Measurements from ENCODE around the gene CDC25C. TPM values are rescaled to one million over a fixed set of nuclear protein-coding genes. Genes with fewer than 3 reads are reported as not detected.

The CDC25C gene
- 2.1 TPM for total RNA-seq

DNA sequence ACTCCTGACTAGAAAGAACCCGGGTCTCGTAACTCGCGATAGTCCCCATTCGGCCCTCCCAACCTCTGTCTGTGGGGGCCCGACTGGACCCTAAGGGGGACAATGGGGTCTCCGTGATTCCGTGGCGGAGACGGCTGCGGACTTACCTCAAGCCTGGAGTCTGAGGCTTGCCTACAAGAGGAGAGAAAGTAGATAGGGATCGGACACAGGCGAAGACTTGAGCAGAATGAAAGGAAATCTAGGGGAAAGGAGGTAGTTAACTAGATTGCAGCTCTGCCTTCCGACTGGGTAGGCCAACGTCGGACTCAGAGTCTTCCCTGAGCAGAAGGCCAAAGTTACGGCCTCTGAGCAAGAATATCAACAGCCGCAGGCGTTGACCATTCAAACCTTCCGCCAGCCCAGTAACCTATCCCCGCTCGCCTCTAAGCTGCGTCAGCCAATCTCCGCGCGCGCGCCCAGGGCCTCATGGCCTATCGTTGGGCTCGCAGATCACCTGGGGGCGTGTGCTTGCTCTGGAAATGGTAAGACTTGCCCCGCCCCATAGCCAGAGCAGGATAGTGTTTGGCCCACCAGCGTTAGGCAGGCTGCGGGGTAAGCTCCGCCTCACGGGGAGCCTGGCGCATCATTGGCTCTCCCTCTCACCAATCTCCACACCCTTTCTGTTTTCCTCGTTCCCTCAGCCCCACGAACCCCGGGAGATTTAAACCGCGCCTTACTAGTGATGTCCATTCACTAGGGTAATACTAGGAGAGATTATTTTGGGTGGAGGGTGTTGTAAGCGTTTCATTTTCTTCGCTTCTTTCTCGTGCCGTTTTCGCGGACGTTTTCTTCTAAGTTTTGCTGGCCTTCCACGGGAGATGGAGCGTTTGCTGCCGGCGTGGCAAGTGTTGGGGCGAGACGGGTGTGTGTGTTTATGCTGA lies at the start of gene CDC25C:
Gene CDC25C, minus strand, starts transcription at position 356 of the 920 bp plus-strand sequence. CDS start 624 bp downstream, outside the sequence.

GRCh38 chr5:138352071-138352721 lies 20.6 kb upstream of the CDC25C start, which contains the start of gene KDM3B:
Gene KDM3B, plus strand, starts transcription at chr5:138352685. Its CDS starts 111 bp downstream, at chr5:138352796.

GRCh38 chr5:138337685-138338410 lies 6.2 kb upstream of the CDC25C start, which contains the start of gene FAM53C:
Gene FAM53C, plus strand, starts transcription at chr5:138338266. Its CDS starts 3,070 bp downstream, at chr5:138341336.

GRCh38 chr5:138274189-138274853 lies 57.3 kb downstream of the CDC25C start, which contains the start of gene GFRA3:
Gene GFRA3, minus strand, starts transcription at chr5:138274621. Its CDS starts 197 bp downstream, at chr5:138274424.

Other genes with a start within 250 kb of the CDC25C start
- 0.23 TPM for gene WNT8A, start 247.8 kb downstream of the CDC25C start, total RNA-seq
- 22.4 TPM for gene NME5, start 192.4 kb downstream of the CDC25C start, total RNA-seq
- gene BRD8, start 153.2 kb downstream of the CDC25C start, total RNA-seq, result 47.3 TPM
- gene KIF20A, start 152.7 kb downstream of the CDC25C start, total RNA-seq, result 7.6 TPM
- gene CDC23, start 118.5 kb downstream of the CDC25C start, total RNA-seq, result 35.5 TPM
- gene GFRA3, start 57.2 kb downstream of the CDC25C start, total RNA-seq, result not detected
- gene FAM53C, start 6.5 kb upstream of the CDC25C start, total RNA-seq, result 29.1 TPM
- gene KDM3B, start 20.9 kb upstream of the CDC25C start, total RNA-seq, result 84.0 TPM
- gene REEP2, start 107.3 kb upstream of the CDC25C start, total RNA-seq, result 123 TPM
- 1.8 TPM for gene EGR1, start 133.7 kb upstream of the CDC25C start, total RNA-seq
- gene ETF1, start 211.4 kb upstream of the CDC25C start, total RNA-seq, result 79.4 TPM
- 219 TPM for gene HSPA9, start 243.6 kb upstream of the CDC25C start, total RNA-seq

Measured in diencephalon (tissue), 1 donor.